Adrenal gland (tissue), 12 donors: ENCODE results near the gene ABCC5. TPM values are rescaled to one million over a fixed set of nuclear protein-coding genes. Genes with fewer than 3 reads are reported as not detected.

ENCODE experiments used
- DNase-seq, 7 donors: peaks; one replicate each; pipeline ENCODE4 v3.0.0-alpha.2; 2019 to 2020
- H3K27ac ChIP-seq, 5 donors: fragments of 200-600 bp; sonication (generic) in 4 of 5; 1 replicate in 3 of 5; 2 replicates in 2 of 5; pipeline versions ENCODE4 v1.5.1 to v1.8.0; 2016 to 2020; ENCODE audit warnings: mild to moderate bottlenecking in 1 of 5
- H3K27me3 ChIP-seq: fragments of 200-600 bp; 2 replicates; pipeline ENCODE4 v1.8.0; 2021
- H3K36me3 ChIP-seq, 2 donors: fragments of 200-600 bp; replicated peaks in 1 of 2; 1 replicate in 1 of 2; 2 replicates in 1 of 2; pipeline versions ENCODE4 v1.5.1 to v1.8.0; 2018 to 2022
- H3K4me1 ChIP-seq, 2 donors: fragments of 200-600 bp; replicated peaks in 1 of 2; 1 replicate in 1 of 2; 2 replicates in 1 of 2; pipeline versions ENCODE4 v1.5.1 to v1.8.0; 2018 to 2021
- H3K4me3 ChIP-seq, 4 donors: fragments of 200-600 bp; sonication (generic) in 3 of 4; one replicate each; pipeline ENCODE4 v1.5.1; 2016 to 2018
- H3K9me3 ChIP-seq, 3 donors: fragments of 200-600 bp; sonication (generic) in 1 of 3; replicated peaks in 1 of 3; 1 replicate in 2 of 3; 2 replicates in 1 of 3; pipeline versions ENCODE4 v1.5.1 to v1.8.0; 2016 to 2021
- CTCF ChIP-seq, 6 experiments: fragments of 450-650 bp in 4 of 6; fragments of 200-600 bp in 2 of 6; sonication (generic) in 1 of 6; IDR thresholded peaks; 1 replicate in 5 of 6; 2 replicates in 1 of 6; pipeline versions ENCODE4 v1.5.1 to v1.8.0; 2016 to 2021; ENCODE audit warnings: antibody characterized with exemption in 6 of 6, mild to moderate bottlenecking in 2 of 6, moderate library complexity in 1 of 6
- POLR2A ChIP-seq, 2 donors: fragments of 450-650 bp; IDR thresholded peaks; one replicate each; pipeline ENCODE4 v1.6.1; 2017; ENCODE audit warnings: antibody characterized with exemption in 2 of 2, mild to moderate bottlenecking in 2 of 2, moderate library complexity in 1 of 2
- WGBS, 4 donors: extraction: QIAGEN DNeasy Blood & Tissue Kit in 2 of 4; methylation state at CpG; one replicate each; pipeline versions ENCODE4 v1.1.5 to v1.1.7; 2013 to 2017; 5-methylcytosine and 5-hydroxymethylcytosine counted together
- intact Hi-C, 2 donors: fragments of 100-400 bp; cut with DNase I; formaldehyde crosslinking; loops; one replicate each; pipeline versions ENCODE4 v1.14.1 to v1.15.0; 2022 to 2023
- polyA plus RNA-seq, 3 donors: library from polyadenylated mRNA; stranded (reverse); fragments of 200-250 nt in 2 of 3; fragments of 350-450 nt in 1 of 3; fragmentation: Illumina TruSeq in 1 of 3; extraction: RNeasy Lipid Tissue Mini Kit (QIAGEN cat#74804) in 1 of 3; gene quantifications; one replicate each; pipeline ENCODE4 v1.2.3, GENCODE V29; 2013 to 2014
- total RNA-seq, 9 donors: library from RNA; depleted of rRNA in 4 of 9; stranded (reverse); fragments of >200 nt in 4 of 9; fragments of 120-200 nt in 1 of 9; fragmentation: NEBNext Ultra II Directional in 1 of 9; extraction: Animal tissue kit (Norgen Biotek cat#: 25700) in 1 of 9; gene quantifications; one replicate each; pipeline versions ENCODE4 v1.1.0 to v1.2.4, GENCODE V29; 2013 to 2023
- donor health status: healthy with polysubstance abuse.
- donor health status: Bipolar disorder and iron deficiency.
- donor health status: DM: yes; HTN: yes; CAD: no.
- donor health status: DM: no; HTN: no; CAD: no.
- donor health status: DM: no; HTN: no; CAD: no.
- donor health status: DM: yes; HTN: yes; CAD: no.

ABCC5 gene
- total and polyA plus RNA-seq, 12 donors = 11.4 to 53.9 (median 25.0) TPM

- Histone ChIP-seq H3K9me3 (no peaks in the 10 kb centered on the region), H3K36me3 (peaks cover 0 to 46% of the 10 kb centered on the region in 2 donors), H3K4me3 (no peak overlapping the region), H3K27ac (no peak overlapping the region), H3K4me1 (no peaks in the 10 kb centered on the region), H3K27me3 (no peaks in the 10 kb centered on the region)
- 89 to 93% (median 90%) methylated on average over 16 of the region's 16 CpGs for WGBS, 4 donors
- no peak for TF ChIP-seq CTCF (IDR thresholded peaks at IDR 0.05)
- no peak for TF ChIP-seq POLR2A (IDR thresholded peaks at IDR 0.05)
- DNase-seq = no peak
- intact Hi-C loops = no loop called here
Observed at GRCh38 chr3:183988216-183988790, 29.4 kb downstream of the ABCC5 start.

GRCh38 chr3:183987000-183987600 lies 30.6 kb downstream of the ABCC5 start:
- no peaks in the 10 kb centered on the region for H3K4me1 ChIP-seq
- no peaks in the 10 kb centered on the region for H3K27me3 ChIP-seq
- H3K27ac ChIP-seq = no peak overlapping the region
- WGBS, 4 donors = 76 to 91% (median 89%) methylated on average over 11 of the region's 11 CpGs
- H3K4me3 ChIP-seq = no peak overlapping the region
- TF ChIP-seq CTCF (IDR thresholded peaks at IDR 0.05) (no peak), POLR2A (IDR thresholded peaks at IDR 0.05) (no peak)
- peak in 1 of 7 donors; percentile 48 for DNase-seq
- intact Hi-C loops = no loop called here
- peaks cover 0 to 56% of the 10 kb centered on the region in 2 donors for H3K36me3 ChIP-seq
- H3K9me3 ChIP-seq = no peaks in the 10 kb centered on the region

GRCh38 chr3:183984749-183985729 lies 32.6 kb downstream of the ABCC5 start:
- 83 to 90% (median 87%) methylated on average over 11 of the region's 11 CpGs for WGBS, 4 donors
- Histone ChIP-seq H3K9me3 (no peaks in the 10 kb centered on the region), H3K27ac (no peak overlapping the region), H3K4me3 (no peak overlapping the region), H3K4me1 (no peaks in the 10 kb centered on the region), H3K27me3 (no peaks in the 10 kb centered on the region), H3K36me3 (peaks cover 0 to 59% of the 10 kb centered on the region in 2 donors)
- TF ChIP-seq CTCF (IDR thresholded peaks at IDR 0.05) (no peak), POLR2A (IDR thresholded peaks at IDR 0.05) (no peak)
- intact Hi-C loops = no loop called here
- peak in 1 of 7 donors; percentile 43 for DNase-seq

- intact Hi-C loops = no loop called here
- peak in 1 of 7 donors; percentile 2 for DNase-seq
- H3K4me1 ChIP-seq = no peaks in the 10 kb centered on the region
- no peak overlapping the region for H3K27ac ChIP-seq
- H3K27me3 ChIP-seq = no peaks in the 10 kb centered on the region
- no peak for TF ChIP-seq CTCF (IDR thresholded peaks at IDR 0.05)
- TF ChIP-seq POLR2A (IDR thresholded peaks at IDR 0.05) = no peak
- H3K9me3 ChIP-seq = no peaks in the 10 kb centered on the region
- 84 to 90% (median 88%) methylated on average over 4 of the region's 4 CpGs for WGBS, 4 donors
- no peak overlapping the region for H3K4me3 ChIP-seq
- H3K36me3 ChIP-seq = peaks cover 0 to 56% of the 10 kb centered on the region in 2 donors
Observed at GRCh38 chr3:183984127-183984740, 33.5 kb downstream of the ABCC5 start.
